Putamen (tissue), 1 donor: ENCODE measurements around the gene ACTR10.
"Not testable (repeated sequence)": the region's sequence is repeated elsewhere in the genome, so short reads cannot be mapped to it uniquely, and the experiment has no call there.

ENCODE experiments used
- DNase-seq: peaks from one replicate; pipeline ENCODE4 v3.0.0-alpha.2; 2016; ENCODE audit warnings: low spot score

The ACTR10 gene

GRCh38 chr14:58216544-58216943 lies 16.6 kb downstream of the ACTR10 start:
- peak; percentile 23 for DNase-seq

GRCh38 chr14:58227096-58227819 lies 27.3 kb downstream of the ACTR10 start:
- no peak for DNase-seq

- DNase-seq, result no peak
These were observed 38.6 kb downstream of the ACTR10 start for GRCh38 chr14:58238252-58239243.

DNA sequence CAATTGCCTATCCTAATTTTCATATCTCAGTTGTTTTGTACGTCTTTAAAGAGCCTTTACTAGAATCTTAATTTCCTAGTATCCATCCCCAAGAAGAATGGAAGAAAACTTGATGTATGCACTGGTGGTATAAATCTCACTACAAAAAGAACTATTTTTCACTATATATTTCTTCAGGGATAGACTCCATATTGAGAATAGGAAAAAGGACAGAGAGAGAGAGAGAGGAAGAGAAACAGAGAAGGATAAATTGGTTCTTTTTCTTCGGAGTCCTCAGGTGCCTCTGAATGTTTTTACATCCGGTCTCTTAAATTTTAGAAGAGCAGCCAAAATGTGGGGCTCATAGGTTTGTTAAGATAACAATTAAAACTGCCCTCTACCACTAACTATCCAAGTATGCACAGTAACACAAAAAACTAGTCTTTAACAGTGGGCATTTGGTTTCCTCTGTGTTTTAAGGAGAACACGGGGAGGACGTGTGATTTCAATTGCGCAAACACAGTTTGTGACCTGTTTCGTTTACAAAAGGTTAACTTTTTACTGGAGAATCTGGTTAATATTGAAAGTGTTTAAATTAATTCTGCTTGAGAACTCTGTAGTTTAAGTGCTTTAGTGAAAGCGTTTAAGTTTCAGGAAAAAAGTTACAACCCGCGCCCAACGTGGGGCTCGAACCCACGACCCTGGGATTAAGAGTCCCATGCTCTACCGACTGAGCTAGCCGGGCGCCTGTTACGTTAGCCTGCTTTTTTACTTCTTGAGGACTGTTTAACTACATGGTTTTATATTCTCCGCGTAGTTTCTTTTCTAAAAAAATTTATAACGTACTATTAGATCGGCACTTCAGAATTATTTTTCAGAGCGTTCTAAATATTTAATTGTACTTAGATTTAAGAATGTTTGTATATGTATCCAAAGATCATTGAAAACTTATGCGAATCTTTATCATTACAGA lies 39.6 kb downstream of the ACTR10 start:
- peak; percentile 85 for DNase-seq

DNA sequence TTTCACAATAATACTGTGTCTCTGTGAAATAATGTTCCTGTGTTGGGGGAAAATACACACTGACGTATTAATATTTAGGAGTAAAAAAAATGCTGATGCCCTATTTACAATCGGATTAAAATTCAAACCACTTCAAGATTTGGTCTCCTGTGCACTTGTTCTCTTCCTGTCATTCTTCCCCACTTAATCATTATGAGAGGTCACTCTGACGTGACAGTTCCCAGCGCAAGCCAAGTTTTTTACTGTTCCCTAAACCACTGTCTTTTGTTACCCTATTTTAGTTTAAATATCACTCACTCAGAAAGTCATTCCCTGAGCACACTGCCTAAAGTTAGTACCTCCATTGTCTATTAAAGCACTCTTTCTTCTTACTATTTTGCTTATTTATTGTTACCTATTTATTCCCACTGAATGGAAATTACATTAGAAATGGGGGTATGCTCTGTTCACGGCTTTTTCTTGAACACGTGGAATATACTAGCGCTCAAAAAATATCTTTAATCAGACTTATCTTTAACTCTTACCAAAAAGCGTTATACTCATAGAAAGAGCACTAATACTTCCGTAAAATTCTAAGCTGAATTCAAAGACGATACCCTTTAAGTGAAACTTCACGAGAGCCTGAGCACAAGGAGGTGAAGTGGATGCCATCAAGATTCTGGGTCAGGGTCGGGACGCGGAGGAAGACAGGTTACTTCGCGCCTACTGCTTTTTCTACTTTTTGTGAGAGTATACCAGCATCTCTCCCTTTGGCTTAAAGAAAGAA lies 44.0 kb downstream of the ACTR10 start:
- DNase-seq, result no peak

DNA sequence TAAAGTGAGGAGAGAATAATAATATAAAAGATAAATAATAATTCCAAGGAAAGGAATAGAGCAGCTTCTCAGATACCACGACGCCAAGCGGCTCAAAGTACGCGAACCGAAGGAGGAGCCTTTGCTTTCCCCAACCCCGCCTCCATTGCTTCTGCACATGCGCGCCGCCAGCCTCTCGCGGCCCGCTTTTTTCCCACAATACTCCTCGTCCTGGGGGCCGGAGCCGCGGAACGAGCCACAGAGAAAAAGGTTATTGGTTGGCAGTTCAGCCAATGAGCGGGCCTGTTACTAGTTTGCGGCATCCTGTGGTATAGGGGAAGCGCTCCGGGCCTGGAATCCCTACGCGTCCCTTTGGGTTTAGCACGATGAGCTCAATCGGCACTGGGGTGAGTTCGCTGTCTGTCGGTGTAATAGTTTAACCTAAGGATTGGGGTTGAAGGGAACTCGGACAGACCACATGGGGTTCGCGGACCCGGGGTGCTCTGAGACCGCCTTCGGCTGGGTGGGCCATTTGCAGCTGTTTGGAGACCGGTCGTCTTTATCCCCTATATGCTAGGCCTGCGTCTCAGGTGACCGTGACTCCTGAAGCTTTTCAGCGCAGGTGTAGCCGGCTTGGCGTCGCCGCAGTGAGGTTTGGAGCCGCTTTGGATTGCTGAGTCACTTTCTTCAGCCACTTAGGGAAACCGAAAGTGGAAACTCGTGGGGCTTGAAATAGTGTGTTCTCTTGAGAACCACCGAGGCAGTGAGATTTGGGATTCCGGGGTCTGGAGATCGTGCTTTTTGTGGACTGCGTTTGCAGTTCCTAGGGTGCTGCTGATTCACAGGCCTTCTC lies 44.8 kb downstream of the ACTR10 start, which contains the start of gene PSMA3:
TSS of gene PSMA3 (plus strand) at position 288 of the 832 bp plus-strand sequence. CDS start at position 366, 78 bp downstream.
- peak; percentile 98 for DNase-seq

DNA sequence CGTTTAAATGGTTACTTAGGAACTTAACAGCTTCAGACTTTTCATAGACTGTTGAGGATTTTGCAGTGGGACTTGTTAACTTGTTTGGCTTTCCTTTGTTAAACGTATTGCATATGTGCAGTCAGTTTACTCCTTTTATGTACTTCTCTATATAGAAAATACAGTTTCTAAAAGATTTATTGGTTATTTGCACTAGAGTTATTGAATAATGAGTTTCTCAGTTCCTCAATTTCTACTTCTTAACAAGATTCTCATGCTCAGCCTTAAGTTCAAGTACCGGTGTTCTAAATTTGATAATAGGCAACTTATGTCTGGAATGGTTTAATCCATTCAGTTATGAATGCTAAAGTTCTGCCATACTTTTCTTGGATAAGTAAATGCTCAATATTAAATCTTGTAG lies 45.6 kb downstream of the ACTR10 start:
- DNase-seq, result no peak

- DNase-seq, result no peak
These were observed 49.7 kb downstream of the ACTR10 start for GRCh38 chr14:58249611-58250010.

GRCh38 chr14:58258156-58258555 lies 58.2 kb downstream of the ACTR10 start:
- DNase-seq, result no peak

- not testable (repeated sequence) for DNase-seq
These were observed 62.1 kb downstream of the ACTR10 start for GRCh38 chr14:58262005-58262404.

GRCh38 chr14:58265401-58265800 lies 65.5 kb downstream of the ACTR10 start:
- DNase-seq, result no peak

- DNase-seq, result no peak
These were observed 70.7 kb downstream of the ACTR10 start for GRCh38 chr14:58270628-58271027.

- no peak for DNase-seq
These were observed 72.8 kb downstream of the ACTR10 start for GRCh38 chr14:58272588-58273372.

DNA sequence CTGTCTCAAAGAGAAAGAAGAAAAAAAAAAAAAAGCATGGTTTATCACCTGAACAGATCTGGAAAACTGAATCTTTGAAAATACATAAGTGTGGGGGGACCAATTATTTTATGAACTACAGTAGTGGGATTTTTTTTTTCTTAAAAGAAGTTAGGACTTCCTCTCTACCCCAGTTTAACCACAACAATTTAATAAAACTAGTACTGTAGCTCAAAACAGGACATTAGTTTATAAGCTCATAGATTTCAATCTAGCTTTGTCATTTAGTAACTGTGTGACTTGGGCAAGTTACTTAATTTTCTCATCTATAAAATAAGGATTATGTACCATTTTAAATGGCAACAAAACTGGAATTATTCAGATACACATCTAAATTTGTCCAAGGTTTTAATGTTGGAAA lies 74.9 kb downstream of the ACTR10 start:
- no peak for DNase-seq

DNA sequence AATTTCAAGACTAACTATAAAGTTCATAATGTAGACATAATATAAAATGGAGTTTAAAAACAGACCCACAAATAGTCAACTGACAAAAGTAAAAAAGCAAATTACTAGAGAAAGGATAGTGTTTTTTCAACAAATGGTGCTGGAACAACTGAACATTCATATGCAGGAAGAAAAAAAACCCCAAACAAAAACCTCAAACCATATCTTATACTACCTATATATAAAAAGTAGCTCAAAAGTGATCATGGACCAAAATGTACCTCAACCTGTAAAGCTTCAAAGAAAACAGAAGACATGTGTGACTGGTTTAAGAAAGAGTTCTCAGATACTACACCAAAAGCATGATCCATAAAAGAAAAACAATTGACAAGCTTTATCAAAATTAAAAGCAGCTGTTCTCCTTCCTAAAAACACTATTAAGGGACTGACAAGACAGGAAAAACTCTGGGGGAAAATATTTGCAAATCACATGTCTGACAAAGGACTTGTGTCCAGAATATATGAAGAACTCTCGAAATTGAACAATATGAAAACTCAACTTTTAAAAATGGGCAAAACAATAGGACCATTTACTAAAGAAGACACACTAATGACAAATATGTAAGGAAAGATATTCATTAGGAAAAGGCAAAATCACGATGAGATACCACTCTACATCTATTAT lies 75.7 kb downstream of the ACTR10 start:
- DNase-seq, result no peak

- DNase-seq, result no peak
These were observed 76.3 kb downstream of the ACTR10 start for GRCh38 chr14:58276208-58276607.

GRCh38 chr14:58278177-58278576 lies 78.2 kb downstream of the ACTR10 start:
- no peak for DNase-seq

DNA sequence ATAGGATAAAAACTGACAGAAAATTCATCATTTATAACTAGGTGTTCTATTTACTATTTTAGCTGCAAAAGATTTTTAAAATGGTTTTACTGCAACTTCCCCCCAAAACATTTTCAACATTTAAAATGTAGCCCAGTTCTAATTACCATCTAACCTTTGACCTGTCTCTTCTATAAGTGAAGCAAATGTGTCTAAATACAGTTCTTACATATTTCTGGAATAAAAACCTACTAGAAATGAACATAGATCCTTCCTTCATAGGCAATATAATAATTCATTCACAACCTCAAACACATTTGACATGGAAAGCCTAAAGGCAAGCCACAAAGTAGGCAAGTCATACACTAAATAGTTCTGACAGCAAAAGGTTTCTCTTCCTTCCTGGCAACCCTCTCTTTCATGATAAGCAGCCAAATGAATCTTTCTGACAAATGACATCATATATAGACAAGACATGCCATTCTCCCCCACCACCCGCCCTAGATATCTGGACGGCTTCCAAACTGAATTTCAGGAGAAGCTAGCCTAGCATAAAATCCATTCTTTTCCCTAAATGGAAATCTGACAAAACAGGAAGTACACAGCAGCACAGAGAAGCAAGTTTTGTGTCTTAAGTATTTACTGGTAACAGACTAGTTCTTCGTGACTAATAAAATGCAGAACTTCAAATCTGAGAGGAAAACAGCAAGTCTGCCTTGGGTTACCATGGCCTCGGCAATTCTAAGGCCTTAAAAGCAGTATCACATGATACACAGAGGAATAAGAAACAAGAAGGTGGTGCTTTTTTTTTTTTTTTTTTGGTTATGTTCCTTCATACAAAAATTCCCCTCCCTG lies 81.2 kb downstream of the ACTR10 start:
- peak; percentile 75 for DNase-seq
